HL-60 (cell line): Measurements from ENCODE around the gene NAGLU.

Experiments used
- DNase-seq, 2 experiments: peaks; one replicate each; pipeline ENCODE4 v3.0.0-alpha.2; 2010 to 2020; ENCODE audit warnings: low read depth in 1 of 2, low spot score in 1 of 2
- H3K27ac ChIP-seq: fragments of 250-450 bp; sonication (Bioruptor Pico); replicated peaks from 2 replicates; pipeline ENCODE4 v1.5.1; 2020; ENCODE audit warnings: mild to moderate bottlenecking, moderate library complexity
- H3K27me3 ChIP-seq: fragments of 250-450 bp; sonication (Bioruptor Pico); 2 replicates; pipeline ENCODE4 v1.5.1; 2021; ENCODE audit warnings: mild to moderate bottlenecking, moderate library complexity; ENCODE audit not compliant: insufficient read depth, poor library complexity, severe bottlenecking
- H3K4me3 ChIP-seq: replicated peaks from 2 replicates; pipeline ENCODE4 v1.5.1; 2011; ENCODE audit warnings: mild to moderate bottlenecking, control low read depth, low read length; ENCODE audit not compliant: insufficient read depth
- GABPA ChIP-seq: IDR thresholded peaks from 2 replicates; pipeline ENCODE4 v1.6.1; 2012; ENCODE audit warnings: low read depth
- POLR2AphosphoS5 ChIP-seq: IDR thresholded peaks from 2 replicates; pipeline ENCODE4 v1.6.1; 2012; ENCODE audit warnings: low read depth
- SPI1 ChIP-seq: IDR thresholded peaks from 2 replicates; pipeline ENCODE4 v1.6.1; 2012; ENCODE audit warnings: low read depth, mild to moderate bottlenecking, borderline replicate concordance
- TF ChIP-seq, protein P1 (sequence below): IDR thresholded peaks from one replicate; pipeline ENCODE4 v1.5.1; 2011; ENCODE audit warnings: low read length, control low read depth, inconsistent platforms; ENCODE audit not compliant: insufficient read depth
- TF ChIP-seq, protein P2 (sequence below): IDR thresholded peaks from 2 replicates; pipeline ENCODE4 v1.6.1; 2012; ENCODE audit warnings: low read depth; ENCODE audit not compliant: insufficient replicate concordance

NAGLU gene

DNA sequence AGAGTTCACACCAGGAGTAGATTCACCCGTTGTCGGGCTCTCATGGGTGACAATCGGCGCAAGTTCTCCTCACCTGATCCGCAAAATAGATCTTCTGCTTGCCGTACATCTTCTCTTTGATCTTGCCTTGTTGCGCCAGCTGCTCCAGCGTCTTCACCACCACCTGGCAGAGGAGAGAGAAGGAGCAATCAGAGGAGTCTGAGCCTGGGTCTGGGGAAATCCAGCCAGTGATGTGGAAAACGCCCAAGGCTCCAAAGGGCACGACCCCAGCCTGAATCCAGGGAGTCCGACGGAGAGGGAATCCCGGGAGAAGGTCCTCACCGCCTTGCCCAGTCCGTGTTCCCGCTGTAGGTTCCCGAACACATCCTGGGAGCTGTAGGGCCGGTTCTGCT lies 41.1 kb downstream of the NAGLU start:
- TF ChIP-seq GABPA (no peak), POLR2AphosphoS5 (no peak; the same call in 1 of the 2 replicates), SPI1 (no peak)
- TF ChIP-seq, protein P1, sequence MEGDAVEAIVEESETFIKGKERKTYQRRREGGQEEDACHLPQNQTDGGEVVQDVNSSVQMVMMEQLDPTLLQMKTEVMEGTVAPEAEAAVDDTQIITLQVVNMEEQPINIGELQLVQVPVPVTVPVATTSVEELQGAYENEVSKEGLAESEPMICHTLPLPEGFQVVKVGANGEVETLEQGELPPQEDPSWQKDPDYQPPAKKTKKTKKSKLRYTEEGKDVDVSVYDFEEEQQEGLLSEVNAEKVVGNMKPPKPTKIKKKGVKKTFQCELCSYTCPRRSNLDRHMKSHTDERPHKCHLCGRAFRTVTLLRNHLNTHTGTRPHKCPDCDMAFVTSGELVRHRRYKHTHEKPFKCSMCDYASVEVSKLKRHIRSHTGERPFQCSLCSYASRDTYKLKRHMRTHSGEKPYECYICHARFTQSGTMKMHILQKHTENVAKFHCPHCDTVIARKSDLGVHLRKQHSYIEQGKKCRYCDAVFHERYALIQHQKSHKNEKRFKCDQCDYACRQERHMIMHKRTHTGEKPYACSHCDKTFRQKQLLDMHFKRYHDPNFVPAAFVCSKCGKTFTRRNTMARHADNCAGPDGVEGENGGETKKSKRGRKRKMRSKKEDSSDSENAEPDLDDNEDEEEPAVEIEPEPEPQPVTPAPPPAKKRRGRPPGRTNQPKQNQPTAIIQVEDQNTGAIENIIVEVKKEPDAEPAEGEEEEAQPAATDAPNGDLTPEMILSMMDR = no peak
- TF ChIP-seq, protein P2, sequence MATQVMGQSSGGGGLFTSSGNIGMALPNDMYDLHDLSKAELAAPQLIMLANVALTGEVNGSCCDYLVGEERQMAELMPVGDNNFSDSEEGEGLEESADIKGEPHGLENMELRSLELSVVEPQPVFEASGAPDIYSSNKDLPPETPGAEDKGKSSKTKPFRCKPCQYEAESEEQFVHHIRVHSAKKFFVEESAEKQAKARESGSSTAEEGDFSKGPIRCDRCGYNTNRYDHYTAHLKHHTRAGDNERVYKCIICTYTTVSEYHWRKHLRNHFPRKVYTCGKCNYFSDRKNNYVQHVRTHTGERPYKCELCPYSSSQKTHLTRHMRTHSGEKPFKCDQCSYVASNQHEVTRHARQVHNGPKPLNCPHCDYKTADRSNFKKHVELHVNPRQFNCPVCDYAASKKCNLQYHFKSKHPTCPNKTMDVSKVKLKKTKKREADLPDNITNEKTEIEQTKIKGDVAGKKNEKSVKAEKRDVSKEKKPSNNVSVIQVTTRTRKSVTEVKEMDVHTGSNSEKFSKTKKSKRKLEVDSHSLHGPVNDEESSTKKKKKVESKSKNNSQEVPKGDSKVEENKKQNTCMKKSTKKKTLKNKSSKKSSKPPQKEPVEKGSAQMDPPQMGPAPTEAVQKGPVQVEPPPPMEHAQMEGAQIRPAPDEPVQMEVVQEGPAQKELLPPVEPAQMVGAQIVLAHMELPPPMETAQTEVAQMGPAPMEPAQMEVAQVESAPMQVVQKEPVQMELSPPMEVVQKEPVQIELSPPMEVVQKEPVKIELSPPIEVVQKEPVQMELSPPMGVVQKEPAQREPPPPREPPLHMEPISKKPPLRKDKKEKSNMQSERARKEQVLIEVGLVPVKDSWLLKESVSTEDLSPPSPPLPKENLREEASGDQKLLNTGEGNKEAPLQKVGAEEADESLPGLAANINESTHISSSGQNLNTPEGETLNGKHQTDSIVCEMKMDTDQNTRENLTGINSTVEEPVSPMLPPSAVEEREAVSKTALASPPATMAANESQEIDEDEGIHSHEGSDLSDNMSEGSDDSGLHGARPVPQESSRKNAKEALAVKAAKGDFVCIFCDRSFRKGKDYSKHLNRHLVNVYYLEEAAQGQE = no peak
- H3K4me3 ChIP-seq = peak overlapping the region; percentile 92
- no peaks in the 10 kb centered on the region for H3K27me3 ChIP-seq
- no peak for DNase-seq
- peak overlapping the region; percentile 94 for H3K27ac ChIP-seq

GRCh38 chr17:42577532-42578281 lies 41.7 kb downstream of the NAGLU start, which contains the start of gene PSMC3IP:
PSMC3IP (minus strand) TSS chr17:42577729; CDS start chr17:42577686, 43 bp downstream.
- H3K27me3 ChIP-seq = no peaks in the 10 kb centered on the region
- H3K27ac ChIP-seq = peak within 1 kb of the TSS; percentile 94
- peak; percentile 91 to 98 for DNase-seq
- peak within 1 kb of the TSS; percentile 92 for H3K4me3 ChIP-seq
- TF ChIP-seq GABPA = peak; percentile 93
- TF ChIP-seq, protein P1 = peak; percentile 3
- TF ChIP-seq POLR2AphosphoS5 = peak; percentile 81
- no peak for TF ChIP-seq SPI1
- TF ChIP-seq, protein P2 = peak; percentile 13

DNA sequence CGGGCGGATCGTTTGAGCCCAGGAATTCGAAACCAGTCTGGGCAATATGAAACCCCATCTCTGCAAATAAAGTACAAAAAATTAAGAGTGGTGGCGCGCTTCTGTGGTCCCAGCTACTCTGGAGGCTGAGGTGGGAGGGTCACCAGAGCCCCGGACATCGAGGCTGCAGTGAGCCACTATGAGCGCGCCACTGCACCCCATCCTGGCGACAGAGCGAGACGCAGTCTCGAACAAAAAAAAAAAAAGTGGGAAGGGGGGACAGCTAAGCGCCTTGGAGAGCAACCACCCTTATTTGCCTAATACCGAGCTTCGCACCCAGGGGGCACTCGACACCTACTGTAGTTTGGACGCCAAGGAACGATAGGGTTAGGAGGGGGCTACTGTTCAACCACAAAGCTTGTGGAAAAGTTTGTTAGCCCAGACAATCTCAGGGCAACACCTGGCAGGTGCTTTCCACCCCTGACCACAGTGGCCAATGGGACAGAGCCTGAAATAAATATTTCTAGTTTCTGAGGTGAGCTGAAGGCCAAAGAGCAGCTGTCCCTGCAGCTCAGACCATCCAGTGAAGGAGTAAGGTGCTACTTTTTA lies 42.3 kb downstream of the NAGLU start:
- peak overlapping the region; percentile 37 for H3K4me3 ChIP-seq
- DNase-seq = peak in 1 of 2 experiments; percentile 84
- TF ChIP-seq, protein P2 = peak; percentile 10
- TF ChIP-seq, protein P1 = peak; percentile 74
- no peak for TF ChIP-seq SPI1
- H3K27ac ChIP-seq = peak overlapping the region; percentile 94
- no peaks in the 10 kb centered on the region for H3K27me3 ChIP-seq
